Ovary (tissue), 3 donors: ENCODE results near the gene GPATCH1.

Experiments used
- CTCF ChIP-seq, 3 donors: fragments of 450-650 bp in 2 of 3; fragments of 200-600 bp in 1 of 3; IDR thresholded peaks; one replicate each; pipeline versions ENCODE4 v1.5.1 to v1.8.0; 2016 to 2022; ENCODE audit warnings: antibody characterized with exemption in 3 of 3, mild to moderate bottlenecking in 1 of 3
- EP300 ChIP-seq: sonication (generic); formaldehyde crosslinking; IDR thresholded peaks from one replicate; pipeline ENCODE4 v1.6.1; 2017; ENCODE audit warnings: antibody characterized with exemption
- POLR2A ChIP-seq: fragments of 450-650 bp; IDR thresholded peaks from one replicate; pipeline ENCODE4 v1.6.1; 2017; ENCODE audit warnings: antibody characterized with exemption, mild to moderate bottlenecking, moderate library complexity
- donor health status: DM: no; HTN: no; CAD: no.

- no peak for TF ChIP-seq CTCF (IDR thresholded peaks at IDR 0.05)
- TF ChIP-seq POLR2A, result no peak
- no peak for TF ChIP-seq EP300
Measured at GRCh38 chr19:33110137-33110910, 29.3 kb downstream of the GPATCH1 start.
